GM12878 (cell line): ENCODE data around the gene OTUD4. TPM values are rescaled to one million over a fixed set of nuclear protein-coding genes. Genes with fewer than 3 reads are reported as not detected.

Experiments used
- CBX5 ChIP-seq: sonication (generic); IDR thresholded peaks from 2 replicates; pipeline ENCODE4 v1.6.1; 2016; ENCODE audit warnings: low read depth, moderate library complexity, mild to moderate bottlenecking, inconsistent platforms
- CREB1 ChIP-seq: IDR thresholded peaks from 2 replicates; pipeline ENCODE4 v1.6.1; 2012; ENCODE audit warnings: low read depth, mild to moderate bottlenecking, inconsistent platforms
- ESRRA ChIP-seq: IDR thresholded peaks from 2 replicates; pipeline ENCODE4 v1.6.1; 2012; ENCODE audit warnings: mild to moderate bottlenecking, low read length, improper control_type of control experiment
- NFYA ChIP-seq: IDR thresholded peaks from 2 replicates; pipeline ENCODE4 v1.6.1; 2011; ENCODE audit warnings: low read depth, mild to moderate bottlenecking, low read length, improper control_type of control experiment, borderline replicate concordance
- RFX5 ChIP-seq: IDR thresholded peaks from 2 replicates; pipeline ENCODE4 v1.6.1; 2011; ENCODE audit warnings: low read depth, low read length, improper control_type of control experiment
- SREBF1 ChIP-seq: IDR thresholded peaks from 2 replicates; pipeline ENCODE4 v1.6.1; 2012; ENCODE audit warnings: mild to moderate bottlenecking, low read length
- polyA plus RNA-seq, 11 experiments: library from polyadenylated mRNA; depleted of rRNA in 4 of 11; unstranded in 6 of 11; stranded (reverse) in 5 of 11; fragments of >200 nt; fragmentation: Nextera tagmentation in 4 of 11; fragmentation: Illumina TruSeq in 1 of 11; extraction: Ambion mirVana in 4 of 11; extraction: Trizol in 1 of 11; gene quantifications; 1 replicate in 1 of 11; 2 replicates in 10 of 11; pipeline versions ENCODE4 v1.2.1 to v1.2.3, GENCODE V29; 2011 to 2016; ENCODE audit warnings: inconsistent platforms in 2 of 11, missing spikeins in 2 of 11, low read depth in 1 of 11
- total RNA-seq, 4 experiments: library from RNA; depleted of rRNA in 3 of 4; stranded (reverse); fragments of >200 nt in 3 of 4; fragmentation: Illumina TruSeq in 1 of 4; extraction: Trizol in 1 of 4; gene quantifications; 2 replicates each; pipeline versions ENCODE4 v1.2.1 to v1.2.3, GENCODE V29; 2013 to 2021
- TF ChIP-seq, protein P1 (sequence below): fragments of 450-650 bp; IDR thresholded peaks from 2 replicates; pipeline ENCODE4 v1.6.1; 2017; ENCODE audit warnings: mild to moderate bottlenecking, low read depth, inconsistent platforms; ENCODE audit not compliant: poor library complexity, severe bottlenecking
- TF ChIP-seq, protein P2 (sequence below): fragments of 150-350 bp; IDR thresholded peaks from 2 replicates; pipeline ENCODE4 v1.6.1; 2016; ENCODE audit warnings: low read depth, low read length
- TF ChIP-seq, protein P3 (sequence below): IDR thresholded peaks from 2 replicates; pipeline ENCODE4 v1.6.1; 2011; ENCODE audit warnings: borderline replicate concordance, low read depth, mild to moderate bottlenecking, moderate library complexity, low read length; ENCODE audit not compliant: insufficient read depth, poor library complexity, severe bottlenecking

OTUD4 gene
- total and polyA plus RNA-seq, 10 of the 15 experiments (the other 5 are each of a cell fraction or from before 2014, with no cell fraction given): 2.2 to 26.3 (median 14.2) TPM

DNA sequence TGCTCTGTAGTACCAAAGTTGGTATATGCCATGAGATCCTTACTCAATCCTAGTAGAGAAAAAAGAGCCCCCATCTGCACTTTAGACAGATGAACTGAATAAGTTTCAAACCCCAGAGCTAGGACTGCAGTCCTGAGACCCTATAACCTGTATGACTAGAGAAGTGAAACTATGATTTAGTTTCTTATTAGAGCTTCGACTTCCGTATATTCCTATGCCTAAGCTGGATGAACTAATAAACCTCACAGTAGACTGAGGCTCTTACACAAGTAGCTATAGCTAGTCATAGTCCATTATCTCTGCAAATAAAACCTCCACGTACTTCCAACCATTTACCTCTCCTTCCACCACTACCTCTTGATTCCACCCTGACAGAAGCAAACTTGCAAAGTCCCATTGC lies 6.3 kb upstream of the OTUD4 start (continued):
- TF ChIP-seq, protein P1, sequence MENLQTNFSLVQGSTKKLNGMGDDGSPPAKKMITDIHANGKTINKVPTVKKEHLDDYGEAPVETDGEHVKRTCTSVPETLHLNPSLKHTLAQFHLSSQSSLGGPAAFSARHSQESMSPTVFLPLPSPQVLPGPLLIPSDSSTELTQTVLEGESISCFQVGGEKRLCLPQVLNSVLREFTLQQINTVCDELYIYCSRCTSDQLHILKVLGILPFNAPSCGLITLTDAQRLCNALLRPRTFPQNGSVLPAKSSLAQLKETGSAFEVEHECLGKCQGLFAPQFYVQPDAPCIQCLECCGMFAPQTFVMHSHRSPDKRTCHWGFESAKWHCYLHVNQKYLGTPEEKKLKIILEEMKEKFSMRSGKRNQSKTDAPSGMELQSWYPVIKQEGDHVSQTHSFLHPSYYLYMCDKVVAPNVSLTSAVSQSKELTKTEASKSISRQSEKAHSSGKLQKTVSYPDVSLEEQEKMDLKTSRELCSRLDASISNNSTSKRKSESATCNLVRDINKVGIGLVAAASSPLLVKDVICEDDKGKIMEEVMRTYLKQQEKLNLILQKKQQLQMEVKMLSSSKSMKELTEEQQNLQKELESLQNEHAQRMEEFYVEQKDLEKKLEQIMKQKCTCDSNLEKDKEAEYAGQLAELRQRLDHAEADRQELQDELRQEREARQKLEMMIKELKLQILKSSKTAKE: no peak
- TF ChIP-seq RFX5: no peak
- TF ChIP-seq, protein P2, sequence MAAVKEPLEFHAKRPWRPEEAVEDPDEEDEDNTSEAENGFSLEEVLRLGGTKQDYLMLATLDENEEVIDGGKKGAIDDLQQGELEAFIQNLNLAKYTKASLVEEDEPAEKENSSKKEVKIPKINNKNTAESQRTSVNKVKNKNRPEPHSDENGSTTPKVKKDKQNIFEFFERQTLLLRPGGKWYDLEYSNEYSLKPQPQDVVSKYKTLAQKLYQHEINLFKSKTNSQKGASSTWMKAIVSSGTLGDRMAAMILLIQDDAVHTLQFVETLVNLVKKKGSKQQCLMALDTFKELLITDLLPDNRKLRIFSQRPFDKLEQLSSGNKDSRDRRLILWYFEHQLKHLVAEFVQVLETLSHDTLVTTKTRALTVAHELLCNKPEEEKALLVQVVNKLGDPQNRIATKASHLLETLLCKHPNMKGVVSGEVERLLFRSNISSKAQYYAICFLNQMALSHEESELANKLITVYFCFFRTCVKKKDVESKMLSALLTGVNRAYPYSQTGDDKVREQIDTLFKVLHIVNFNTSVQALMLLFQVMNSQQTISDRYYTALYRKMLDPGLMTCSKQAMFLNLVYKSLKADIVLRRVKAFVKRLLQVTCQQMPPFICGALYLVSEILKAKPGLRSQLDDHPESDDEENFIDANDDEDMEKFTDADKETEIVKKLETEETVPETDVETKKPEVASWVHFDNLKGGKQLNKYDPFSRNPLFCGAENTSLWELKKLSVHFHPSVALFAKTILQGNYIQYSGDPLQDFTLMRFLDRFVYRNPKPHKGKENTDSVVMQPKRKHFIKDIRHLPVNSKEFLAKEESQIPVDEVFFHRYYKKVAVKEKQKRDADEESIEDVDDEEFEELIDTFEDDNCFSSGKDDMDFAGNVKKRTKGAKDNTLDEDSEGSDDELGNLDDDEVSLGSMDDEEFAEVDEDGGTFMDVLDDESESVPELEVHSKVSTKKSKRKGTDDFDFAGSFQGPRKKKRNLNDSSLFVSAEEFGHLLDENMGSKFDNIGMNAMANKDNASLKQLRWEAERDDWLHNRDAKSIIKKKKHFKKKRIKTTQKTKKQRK: no peak
- TF ChIP-seq, protein P3, sequence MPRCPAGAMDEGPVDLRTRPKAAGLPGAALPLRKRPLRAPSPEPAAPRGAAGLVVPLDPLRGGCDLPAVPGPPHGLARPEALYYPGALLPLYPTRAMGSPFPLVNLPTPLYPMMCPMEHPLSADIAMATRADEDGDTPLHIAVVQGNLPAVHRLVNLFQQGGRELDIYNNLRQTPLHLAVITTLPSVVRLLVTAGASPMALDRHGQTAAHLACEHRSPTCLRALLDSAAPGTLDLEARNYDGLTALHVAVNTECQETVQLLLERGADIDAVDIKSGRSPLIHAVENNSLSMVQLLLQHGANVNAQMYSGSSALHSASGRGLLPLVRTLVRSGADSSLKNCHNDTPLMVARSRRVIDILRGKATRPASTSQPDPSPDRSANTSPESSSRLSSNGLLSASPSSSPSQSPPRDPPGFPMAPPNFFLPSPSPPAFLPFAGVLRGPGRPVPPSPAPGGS: no peak
- TF ChIP-seq SREBF1: no peak
- TF ChIP-seq ESRRA: no peak
- no peak for TF ChIP-seq CREB1
- TF ChIP-seq NFYA: no peak
- TF ChIP-seq CBX5: no peak
